H1 (cell line): ENCODE results near the gene SYCE3. TPM values are rescaled to one million over a fixed set of nuclear protein-coding genes. Genes with fewer than 3 reads are reported as not detected.

Source experiments
- CHD7 ChIP-seq: fragments of 300-600 bp; sonication (generic); IDR thresholded peaks from 2 replicates; pipeline ENCODE4 v1.7.1; 2012; ENCODE audit warnings: low read length, moderate library complexity, mild to moderate bottlenecking, inconsistent platforms; ENCODE audit not compliant: insufficient replicate concordance
- HDAC2 ChIP-seq, 2 experiments: fragments of 300-600 bp in 1 of 2; sonication (generic) in 1 of 2; IDR thresholded peaks; 2 replicates each; pipeline ENCODE4 v1.6.1; 2011 to 2012; ENCODE audit warnings: low read depth in 2 of 2, low read length in 2 of 2, mild to moderate bottlenecking in 2 of 2, moderate library complexity in 2 of 2, borderline replicate concordance in 1 of 2, inconsistent platforms in 1 of 2
- NRF1 ChIP-seq: IDR thresholded peaks from 2 replicates; pipeline ENCODE4 v1.6.1; 2011; ENCODE audit warnings: mild to moderate bottlenecking, low read depth, low read length, improper control_type of control experiment
- PHF8 ChIP-seq: fragments of 200-600 bp; sonication (generic); conservative IDR thresholded peaks from 2 replicates; pipeline ENCODE4 v1.7.1; 2012; ENCODE audit warnings: low read depth, mild to moderate bottlenecking, inconsistent platforms, low read length, moderate library complexity
- RXRA ChIP-seq: IDR thresholded peaks from 2 replicates; pipeline ENCODE4 v1.6.1; 2011; ENCODE audit warnings: low read depth, mild to moderate bottlenecking, low read length, moderate library complexity; ENCODE audit not compliant: insufficient read depth
- SIN3A ChIP-seq, 2 experiments: IDR thresholded peaks in 1 of 2; conservative IDR thresholded peaks in 1 of 2; 2 replicates each; pipeline ENCODE4 v1.6.1; 2011 to 2012; ENCODE audit warnings: low read length in 2 of 2, improper control_type of control experiment in 1 of 2, low read depth in 1 of 2, mild to moderate bottlenecking in 1 of 2
- polyA plus RNA-seq, 7 experiments: library from polyadenylated mRNA; depleted of rRNA in 3 of 7; stranded (reverse) in 5 of 7; unstranded in 2 of 7; fragments of >200 nt in 5 of 7; fragments of 200-250 nt in 2 of 7; gene quantifications; 1 replicate in 5 of 7; 2 replicates in 1 of 7; 4 replicates in 1 of 7; pipeline versions ENCODE4 v1.2.1 to v1.2.3, GENCODE V29; 2011 to 2013; ENCODE audit warnings: missing spikeins in 2 of 7, mixed read lengths in 2 of 7
- total RNA-seq: library from RNA; stranded (reverse); fragmentation: NEBNext Ultra II Directional; extraction: Animal tissue kit (Norgen Biotek cat#: 25700); gene quantifications from 2 replicates; pipeline ENCODE4 v1.2.1, GENCODE V29; 2021

SYCE3 gene
- total and polyA plus RNA-seq, 2 of the 8 experiments (the other 6 are each of a cell fraction or from before 2014, with no cell fraction given) = 1.9 TPM; not detected in 1

GRCh38 chr22:50575426-50575941 is 12.8 kb upstream of the SYCE3 start (continued):
- TF ChIP-seq CHD7 (no peak), HDAC2 (IDR thresholded peaks at IDR 0.05; ENCODE audit: borderline replicate concordance in 1 of 2, low read depth in 2 of 2, low read length in 2 of 2) (no peak), SIN3A (conservative IDR thresholded peaks at IDR 0.05 in 1 of 2, IDR thresholded peaks at IDR 0.05 in 1 of 2; ENCODE audit: low read depth in 1 of 2, low read length in 2 of 2) (no peak), RXRA (no peak), NRF1 (no peak), PHF8 (no peak)
